HAP-1 (cell line): ENCODE results near the gene COL6A2.
"Not testable (repeated sequence)": the region's sequence is repeated elsewhere in the genome, so short reads cannot be mapped to it uniquely, and the experiment has no call there.

Experiments
- DNase-seq, 2 experiments: peaks; one replicate each; pipeline ENCODE4 v3.0.0-alpha.2; 2016 to 2020; ENCODE audit warnings: low spot score in 2 of 2
- H3K27me3 ChIP-seq: fragments of 250-450 bp; sonication (Bioruptor Pico); 2 replicates; pipeline ENCODE4 v1.5.1; 2020; ENCODE audit warnings: low read depth, mild to moderate bottlenecking, moderate library complexity
- H3K36me3 ChIP-seq: fragments of 250-450 bp; sonication (Bioruptor Pico); replicated peaks from 2 replicates; pipeline ENCODE4 v1.5.1; 2020; ENCODE audit warnings: mild to moderate bottlenecking
- H3K4me1 ChIP-seq: fragments of 250-450 bp; sonication (Bioruptor Pico); 2 replicates; pipeline ENCODE4 v1.5.1; 2020; ENCODE audit warnings: mild to moderate bottlenecking
- H3K4me3 ChIP-seq: fragments of 250-450 bp; sonication (Bioruptor Pico); 2 replicates; pipeline ENCODE4 v1.5.1; 2020; ENCODE audit warnings: mild to moderate bottlenecking, moderate library complexity
- H3K9me3 ChIP-seq: fragments of 250-450 bp; sonication (Bioruptor Pico); 2 replicates; pipeline ENCODE4 v1.5.1; 2020; ENCODE audit warnings: mild to moderate bottlenecking, moderate library complexity
- in situ Hi-C: fragments of 300-500 bp; cut with MboI; formaldehyde crosslinking; loops from 3 replicates; pipeline ENCODE4 v1.14.3; 2020; ENCODE audit warnings: low sequenced_read_pairs, inconsistent platforms, mixed read lengths

Gene COL6A2

DNA sequence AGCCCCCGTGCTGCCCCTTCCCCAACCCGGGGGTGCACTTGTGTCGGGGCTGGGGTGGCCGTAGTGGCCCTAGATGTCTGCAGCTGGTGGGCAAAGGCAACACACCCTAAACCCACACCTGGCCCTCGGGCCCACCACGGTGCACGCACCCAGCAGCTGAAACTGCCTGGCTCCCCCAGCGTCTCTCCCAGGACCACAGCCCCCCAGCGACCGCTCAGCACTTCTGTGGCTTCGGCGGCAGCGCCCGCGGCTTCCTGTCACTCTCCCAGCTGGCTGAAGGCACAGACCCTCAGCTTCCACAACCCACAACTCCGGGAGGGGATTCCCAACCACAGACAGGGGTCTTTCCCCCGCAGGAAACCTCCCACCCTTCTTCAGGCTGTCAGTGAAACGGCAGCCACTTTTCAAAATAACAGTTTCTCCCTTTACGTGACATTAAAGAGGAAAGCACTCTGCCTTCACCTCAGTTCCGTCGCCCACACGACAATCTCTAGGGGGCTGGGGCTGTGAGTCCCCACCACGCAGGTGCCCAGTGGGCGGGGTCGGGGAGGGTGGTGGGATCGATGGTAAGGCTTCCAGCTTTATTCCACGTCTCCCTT lies 40.7 kb upstream of the COL6A2 start:
- Histone ChIP-seq H3K4me3 (no peak overlapping the region), H3K27me3 (no peaks in the 10 kb centered on the region), H3K9me3 (peaks cover 1% of the 10 kb centered on the region; the same call in 1 of the 2 replicates), H3K4me1 (no peaks in the 10 kb centered on the region), H3K36me3 (no peaks in the 10 kb centered on the region)
- no peak for DNase-seq
- in situ Hi-C loops = no loop called here

DNA sequence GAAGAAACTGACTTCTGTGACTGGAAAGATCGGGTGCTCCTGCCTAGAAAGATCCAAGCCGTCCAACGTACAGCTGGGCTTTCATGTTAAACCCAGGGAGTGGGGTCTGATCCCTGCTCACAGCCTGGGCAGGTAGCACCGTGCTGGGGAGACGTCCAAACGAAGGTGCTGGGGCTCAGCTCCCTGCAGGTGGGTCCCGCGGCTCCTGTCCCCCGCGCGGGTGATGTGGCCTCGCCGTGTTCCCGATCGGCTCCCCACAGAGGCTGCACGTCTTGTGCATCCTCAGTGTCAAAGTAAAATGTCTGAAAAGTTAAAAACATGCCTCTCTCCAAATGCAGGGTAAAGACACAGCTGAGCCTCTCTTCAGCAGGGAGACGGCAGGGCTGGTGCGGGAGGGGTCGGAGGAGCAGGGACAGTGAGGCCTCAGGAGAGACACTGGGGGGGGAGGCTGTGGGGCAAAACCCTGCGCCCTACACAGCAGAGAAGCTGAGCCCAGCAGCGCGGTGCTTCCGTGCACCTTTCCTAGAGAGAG lies 40.1 kb upstream of the COL6A2 start:
- Histone ChIP-seq H3K9me3 (peaks cover 4% of the 10 kb centered on the region; the same call in 1 of the 2 replicates), H3K4me3 (no peak overlapping the region), H3K36me3 (no peaks in the 10 kb centered on the region), H3K4me1 (no peaks in the 10 kb centered on the region), H3K27me3 (no peaks in the 10 kb centered on the region)
- in situ Hi-C loops = no loop called here
- no peak for DNase-seq

DNA sequence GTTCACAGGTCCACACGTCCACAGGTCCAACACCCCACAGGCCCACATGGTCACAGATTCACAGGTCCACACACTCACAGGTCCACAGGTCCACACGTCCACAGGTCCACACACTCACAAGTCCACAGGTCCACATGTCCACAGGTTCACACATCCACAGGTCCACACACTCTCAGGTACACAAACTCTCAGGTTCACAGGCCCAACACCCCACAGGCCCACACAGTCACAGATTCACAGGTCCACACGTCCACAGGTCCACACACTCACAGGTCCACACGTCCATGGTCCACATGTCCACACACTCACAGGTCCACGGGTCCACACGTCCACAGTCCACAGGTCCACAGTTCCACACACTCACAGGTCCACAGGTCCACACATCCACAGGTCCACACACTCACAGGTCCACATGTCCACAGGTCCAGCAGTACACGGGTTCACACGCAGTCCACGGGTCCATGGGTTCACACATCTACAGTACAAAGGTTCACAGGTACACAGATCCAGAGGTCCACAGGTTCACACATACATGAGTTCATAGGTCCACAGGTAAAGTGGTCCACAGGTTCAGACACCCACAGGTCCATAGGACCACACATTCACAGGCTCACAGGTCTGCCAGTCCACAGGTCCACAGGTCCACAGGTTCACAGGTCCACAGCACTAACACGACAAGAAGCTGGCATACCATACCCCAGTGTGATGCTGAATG lies 39.3 kb upstream of the COL6A2 start:
- Histone ChIP-seq H3K4me1 (no peaks in the 10 kb centered on the region), H3K4me3 (no peak overlapping the region), H3K27me3 (no peaks in the 10 kb centered on the region), H3K36me3 (no peaks in the 10 kb centered on the region), H3K9me3 (peaks cover 7% of the 10 kb centered on the region)
- no peak for DNase-seq
- in situ Hi-C loops = no loop called here

DNA sequence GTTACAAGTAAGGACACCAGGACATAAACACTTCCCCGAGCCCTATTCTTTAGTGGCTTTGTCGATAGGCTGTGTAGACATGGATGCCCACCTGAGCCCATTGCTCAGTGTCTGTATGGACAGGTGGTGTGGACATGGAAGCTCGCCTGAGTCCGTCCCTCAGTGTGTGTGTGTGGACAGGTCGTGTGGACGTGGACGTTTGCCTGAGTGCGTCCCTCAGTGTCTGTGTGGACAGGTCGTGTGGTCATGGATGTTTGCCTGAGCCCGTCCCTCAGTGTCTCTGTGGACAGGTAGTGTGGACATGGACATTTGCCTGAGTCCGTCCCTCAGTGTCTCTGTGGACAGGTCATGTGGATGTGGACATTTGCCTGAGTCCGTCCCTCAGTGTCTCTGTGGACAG lies 38.7 kb upstream of the COL6A2 start:
- H3K9me3 ChIP-seq = peaks cover 7% of the 10 kb centered on the region
- H3K36me3 ChIP-seq = no peaks in the 10 kb centered on the region
- H3K27me3 ChIP-seq = no peaks in the 10 kb centered on the region
- H3K4me1 ChIP-seq = no peaks in the 10 kb centered on the region
- in situ Hi-C loops = no loop called here
- H3K4me3 ChIP-seq = no peak overlapping the region
- no peak for DNase-seq

DNA sequence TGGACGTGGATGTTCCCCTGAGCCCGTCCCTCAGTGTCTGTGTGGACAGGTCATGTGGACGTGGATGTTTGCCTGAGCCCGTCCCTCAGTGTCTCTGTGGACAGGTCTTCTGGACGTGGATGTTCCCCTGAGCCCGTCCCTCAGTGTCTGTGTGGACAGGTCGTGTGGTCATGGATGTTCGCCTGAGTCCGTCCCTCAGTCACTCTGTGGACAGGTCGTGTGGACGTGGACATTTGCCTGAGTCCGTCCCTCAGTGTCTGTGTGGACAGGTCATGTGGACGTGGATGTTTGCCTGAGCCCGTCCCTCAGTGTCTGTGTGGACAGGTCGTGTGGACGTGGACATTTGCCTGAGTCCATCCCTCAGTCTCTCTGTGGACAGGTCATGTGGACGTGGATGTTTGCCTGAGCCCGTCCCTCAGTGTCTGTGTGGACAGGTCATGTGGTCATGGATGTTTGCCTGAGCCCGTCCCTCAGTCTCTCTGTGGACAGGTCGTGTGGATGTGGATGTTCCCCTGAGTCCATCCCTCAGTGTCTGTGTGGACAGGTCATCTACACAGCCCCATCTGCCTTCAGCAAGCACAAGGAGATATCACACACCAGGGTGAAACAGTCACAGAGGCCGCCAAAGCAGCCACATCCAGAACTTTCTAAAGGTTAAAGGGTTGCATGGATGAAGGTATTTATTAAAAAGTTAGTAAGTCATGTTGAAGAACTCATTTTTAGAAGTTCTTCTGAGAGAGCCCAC lies 38.0 kb upstream of the COL6A2 start:
- H3K9me3 ChIP-seq, H3K4me3 ChIP-seq, in situ Hi-C loops, DNase-seq, H3K4me1 ChIP-seq, H3K27me3 ChIP-seq, H3K36me3 ChIP-seq: not testable (repeated sequence)

DNA sequence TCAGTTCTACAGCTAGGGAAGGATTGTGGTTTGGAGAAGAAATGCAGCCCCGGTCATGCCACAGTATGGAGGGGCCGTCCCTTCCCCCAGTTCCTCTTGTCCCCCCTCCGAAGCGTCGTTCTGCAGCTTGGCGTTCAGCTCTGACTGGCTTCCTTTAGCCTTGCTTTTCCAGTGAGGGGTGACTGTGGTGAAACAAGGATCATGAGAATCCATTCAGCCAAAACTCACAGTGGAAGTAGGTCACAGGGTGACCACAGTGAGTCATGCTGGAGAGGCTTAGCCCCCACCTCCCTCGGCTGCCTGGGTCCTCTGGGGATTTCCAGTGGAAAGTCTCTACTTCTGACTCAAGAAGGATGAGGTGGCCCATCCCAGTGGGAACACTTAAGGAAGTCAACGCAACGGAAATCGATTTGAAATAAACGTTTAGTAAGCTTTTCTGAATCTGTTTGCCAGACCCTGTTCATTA lies 37.3 kb upstream of the COL6A2 start:
- peaks cover 7% of the 10 kb centered on the region for H3K9me3 ChIP-seq
- no peak for DNase-seq
- H3K4me3 ChIP-seq = no peak overlapping the region
- no peaks in the 10 kb centered on the region for H3K4me1 ChIP-seq
- H3K27me3 ChIP-seq = no peaks in the 10 kb centered on the region
- in situ Hi-C loops = no loop called here
- no peaks in the 10 kb centered on the region for H3K36me3 ChIP-seq

DNA sequence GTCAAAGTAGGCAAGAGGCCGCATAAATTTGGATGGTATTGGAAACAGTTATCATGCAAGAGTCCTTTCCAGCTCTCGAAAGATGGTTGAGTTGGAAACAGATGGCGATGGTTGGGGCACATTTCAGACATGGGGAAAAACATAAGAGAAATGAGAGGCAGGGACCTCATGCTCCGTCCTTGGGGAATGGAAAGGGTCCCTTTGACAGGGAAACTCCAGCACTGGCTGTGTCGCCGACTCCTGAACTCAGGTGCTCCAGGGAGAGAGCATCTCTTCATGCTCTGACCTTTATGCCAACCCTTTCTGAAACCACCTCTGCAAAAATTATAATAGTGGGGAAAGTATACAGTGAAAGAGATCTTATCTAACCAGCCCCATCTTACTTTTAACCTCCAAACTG lies 36.8 kb upstream of the COL6A2 start:
- in situ Hi-C loops = no loop called here
- H3K27me3 ChIP-seq = no peaks in the 10 kb centered on the region
- no peaks in the 10 kb centered on the region for H3K36me3 ChIP-seq
- H3K4me3 ChIP-seq = no peak overlapping the region
- H3K4me1 ChIP-seq = no peaks in the 10 kb centered on the region
- peaks cover 7% of the 10 kb centered on the region for H3K9me3 ChIP-seq
- DNase-seq = no peak

DNA sequence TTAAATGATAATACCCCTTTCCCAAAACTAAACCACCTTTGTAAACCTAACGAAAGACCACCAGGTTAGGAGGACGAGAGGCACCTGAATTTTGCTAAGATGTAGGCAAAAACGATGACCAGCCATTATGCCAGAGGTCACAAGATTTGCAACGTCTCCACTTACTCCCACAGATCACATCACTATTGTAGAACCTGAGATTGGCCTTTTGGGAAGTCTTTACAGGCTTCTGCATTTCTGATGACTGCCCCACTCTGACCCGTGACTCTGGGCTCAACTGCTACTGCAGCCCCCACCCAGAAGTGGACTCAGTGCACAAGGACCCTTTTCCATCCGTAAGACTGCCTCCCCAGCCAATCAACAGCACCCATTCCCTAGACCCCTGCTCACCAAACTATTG lies 36.4 kb upstream of the COL6A2 start:
- H3K27me3 ChIP-seq = no peaks in the 10 kb centered on the region
- no peaks in the 10 kb centered on the region for H3K4me1 ChIP-seq
- in situ Hi-C loops = no loop called here
- DNase-seq = no peak
- peaks cover 7% of the 10 kb centered on the region for H3K9me3 ChIP-seq
- no peaks in the 10 kb centered on the region for H3K36me3 ChIP-seq
- no peak overlapping the region for H3K4me3 ChIP-seq

DNA sequence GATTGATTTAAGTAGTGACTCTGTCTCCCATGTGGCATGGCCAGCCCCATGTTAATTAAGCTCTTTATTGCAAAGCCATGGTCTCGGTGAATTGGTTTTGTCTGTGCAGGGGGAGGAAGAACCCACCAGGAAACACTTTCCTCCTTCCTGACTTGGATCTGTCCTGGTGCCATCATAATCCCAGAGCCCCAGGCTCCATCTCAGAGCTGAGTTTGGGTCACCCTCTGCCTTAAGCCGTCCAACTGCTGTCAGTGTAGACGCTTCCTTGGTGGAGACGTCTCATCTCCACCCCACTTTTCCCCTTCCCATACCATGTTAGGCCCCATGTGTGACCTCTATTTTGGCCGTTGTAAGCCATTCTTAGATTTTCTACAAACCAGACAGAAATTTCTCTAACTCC lies 36.0 kb upstream of the COL6A2 start:
- no peak for DNase-seq
- no peaks in the 10 kb centered on the region for H3K4me1 ChIP-seq
- no peaks in the 10 kb centered on the region for H3K36me3 ChIP-seq
- H3K4me3 ChIP-seq = no peak overlapping the region
- H3K9me3 ChIP-seq = peaks cover 7% of the 10 kb centered on the region
- in situ Hi-C loops = no loop called here
- no peaks in the 10 kb centered on the region for H3K27me3 ChIP-seq

DNA sequence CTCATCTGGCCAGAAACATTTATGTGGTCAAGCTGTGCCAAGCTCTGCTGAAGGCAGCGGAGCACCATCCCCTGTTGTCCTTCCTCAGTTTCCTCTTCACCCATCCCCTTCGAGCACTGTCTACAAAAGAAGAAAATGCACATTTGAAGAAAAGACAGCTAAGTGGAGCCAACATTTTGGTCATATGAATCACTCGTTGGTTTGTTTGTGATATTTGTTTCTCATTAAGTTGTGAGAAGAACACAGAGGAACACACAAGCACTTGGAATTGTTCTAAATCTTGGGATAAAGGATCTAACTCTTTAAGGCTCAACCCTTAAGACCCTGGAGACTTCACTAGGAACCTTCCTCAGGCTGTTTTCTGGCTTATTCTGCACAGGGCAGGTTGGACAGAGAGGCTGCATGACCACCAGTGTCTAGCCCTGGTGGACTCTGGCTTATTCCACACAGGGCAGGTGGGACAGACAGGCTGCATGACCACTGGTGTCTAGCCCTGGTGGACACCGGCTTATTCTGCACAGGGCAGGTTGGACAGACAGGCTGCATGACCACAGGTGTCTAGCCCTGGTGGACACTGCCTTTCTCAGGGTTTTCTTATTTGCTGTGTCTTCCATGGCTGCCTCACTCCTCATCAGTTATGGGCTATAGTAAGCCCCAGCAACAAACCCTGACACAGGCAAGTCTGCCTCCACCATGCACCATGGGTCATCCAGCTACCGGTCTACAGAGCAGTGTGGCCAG lies 35.3 kb upstream of the COL6A2 start:
- Histone ChIP-seq H3K4me3 (no peak overlapping the region), H3K36me3 (no peaks in the 10 kb centered on the region), H3K27me3 (no peaks in the 10 kb centered on the region), H3K4me1 (no peaks in the 10 kb centered on the region), H3K9me3 (peaks cover 7% of the 10 kb centered on the region)
- in situ Hi-C loops = no loop called here
- DNase-seq = no peak

DNA sequence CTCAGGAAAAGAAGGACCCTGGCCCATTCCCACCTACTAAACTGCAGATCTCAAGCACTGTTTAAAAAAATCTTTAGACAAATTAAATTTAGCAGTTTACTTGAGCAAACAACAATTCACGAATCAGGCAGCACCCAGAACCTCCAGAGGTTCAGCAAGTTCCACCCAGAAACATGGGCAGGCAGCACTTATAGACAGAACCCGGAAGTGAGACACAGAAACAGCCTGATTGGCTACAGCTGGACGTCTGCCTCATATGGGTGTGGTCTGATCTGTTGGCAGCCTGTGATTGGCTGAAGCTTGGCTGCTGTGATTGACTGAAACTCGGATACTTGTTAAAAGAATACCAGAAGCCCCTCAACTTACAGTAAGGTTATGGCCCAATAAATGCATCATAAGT lies 34.7 kb upstream of the COL6A2 start:
- Histone ChIP-seq H3K9me3 (peaks cover 7% of the 10 kb centered on the region), H3K36me3 (no peaks in the 10 kb centered on the region), H3K4me3 (no peak overlapping the region), H3K27me3 (no peaks in the 10 kb centered on the region), H3K4me1 (no peaks in the 10 kb centered on the region)
- in situ Hi-C loops = no loop called here
- no peak for DNase-seq

DNA sequence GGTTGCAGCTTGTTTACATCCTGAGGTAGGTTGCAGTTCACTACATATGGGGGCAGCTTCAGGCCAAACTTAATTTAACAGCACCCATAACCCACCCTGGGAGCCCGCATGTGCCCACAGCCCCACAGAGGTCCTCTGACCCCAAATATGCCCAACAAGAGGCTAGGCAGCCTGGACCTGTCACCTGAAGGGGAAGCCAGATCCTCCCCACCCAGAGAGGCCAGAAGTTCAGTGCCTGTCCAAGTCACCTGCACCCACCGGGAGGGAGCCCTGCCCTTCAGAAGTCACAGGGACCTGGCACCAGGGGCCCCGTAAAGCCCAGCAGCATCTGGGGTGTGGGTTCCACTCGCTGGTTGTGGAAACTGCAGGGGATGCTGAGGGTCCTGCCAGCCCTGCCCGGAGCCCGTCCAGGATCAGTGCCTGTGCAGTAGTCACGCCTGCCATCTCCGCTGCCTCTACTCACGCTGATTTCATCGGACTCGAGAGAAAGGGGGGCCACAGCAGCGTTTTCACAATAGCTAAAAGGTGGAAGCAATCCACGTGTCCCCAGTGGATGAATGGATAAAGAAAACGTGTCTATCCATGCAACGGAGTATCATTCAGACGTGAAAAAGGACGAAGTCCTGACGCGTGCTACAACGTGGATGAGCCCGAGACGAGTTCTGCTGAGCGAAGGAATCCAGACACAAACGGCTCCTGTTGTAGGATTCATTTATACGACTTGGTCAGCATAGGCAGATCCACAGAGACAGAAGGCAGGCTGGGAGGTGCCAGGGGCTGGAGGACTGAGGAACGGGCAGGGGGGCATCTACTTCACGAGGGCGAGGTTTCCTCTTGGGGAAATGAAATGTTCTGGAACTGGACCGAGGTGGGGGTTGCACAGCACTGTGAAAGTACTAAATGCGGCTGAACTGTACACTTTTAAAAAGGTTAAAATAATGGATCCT lies 33.9 kb upstream of the COL6A2 start:
- Histone ChIP-seq H3K9me3 (peaks cover 7% of the 10 kb centered on the region), H3K27me3 (no peaks in the 10 kb centered on the region), H3K4me3 (no peak overlapping the region), H3K36me3 (no peaks in the 10 kb centered on the region), H3K4me1 (no peaks in the 10 kb centered on the region)
- in situ Hi-C loops = no loop called here
- no peak for DNase-seq

DNA sequence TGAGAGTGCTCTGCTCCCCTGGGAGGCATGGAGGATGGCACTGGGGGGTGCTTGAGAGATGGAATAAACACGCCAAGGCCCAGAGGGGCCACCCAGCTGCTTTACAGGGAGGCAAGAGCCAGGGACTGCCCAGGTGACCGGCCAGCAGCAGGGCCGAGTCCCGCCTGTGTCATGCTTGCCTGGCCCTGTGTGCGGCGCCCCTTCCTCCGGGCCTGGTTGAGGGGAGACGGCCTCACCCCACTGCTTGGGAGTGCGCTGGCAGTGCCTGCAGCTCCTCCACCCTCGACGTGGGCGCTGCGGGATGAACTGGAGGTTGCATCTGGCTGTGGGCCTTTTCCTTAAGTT lies 33.1 kb upstream of the COL6A2 start:
- in situ Hi-C loops = no loop called here
- Histone ChIP-seq H3K4me1 (no peaks in the 10 kb centered on the region), H3K4me3 (no peak overlapping the region), H3K9me3 (peaks cover 7% of the 10 kb centered on the region), H3K27me3 (no peaks in the 10 kb centered on the region), H3K36me3 (no peaks in the 10 kb centered on the region)
- DNase-seq = no peak
